ENCODE data around the gene GPR32.

GPR32 gene

DNA sequence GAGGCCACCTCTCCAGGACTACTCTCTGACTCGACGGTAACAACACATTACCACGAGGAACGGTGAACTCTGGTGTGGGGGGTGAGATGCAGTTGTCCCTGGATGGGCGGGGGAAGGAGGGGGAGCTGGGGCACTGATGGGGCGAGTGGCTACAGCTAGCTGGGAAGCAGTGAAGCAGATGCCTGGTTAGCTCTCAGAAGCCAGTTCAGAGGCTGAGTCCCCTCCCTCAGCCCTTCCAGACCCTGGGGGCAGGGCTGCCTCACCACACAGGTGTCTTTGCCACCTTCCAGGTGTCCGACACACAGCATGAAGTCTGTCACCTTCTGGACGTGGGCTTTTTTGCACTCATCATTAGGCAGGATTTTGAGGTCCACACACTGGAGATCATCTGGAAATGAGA lies 49.4 kb downstream of the GPR32 start:
- Histone ChIP-seq H3K4me1 (ENCODE audit: control insufficient read depth, insufficient read depth, low read length, unreplicated experiment) (no peaks in the 10 kb centered on the region), H3K27ac (ENCODE audit: low read depth, low read length) (no peak overlapping the region), H2AFZ (ENCODE audit: low read length, unreplicated experiment) (no peak overlapping the region), H3K4me3 (ENCODE audit: low read depth, low read length) (no peak overlapping the region), H3K79me2 (ENCODE audit: control insufficient read depth, insufficient read depth, low read length, unreplicated experiment) (no peaks in the 10 kb centered on the region), H3K36me3 (ENCODE audit: insufficient read depth, low read length) (no peaks in the 10 kb centered on the region), H3K27me3 (ENCODE audit: insufficient read depth, low read length) (peaks cover 68% of the 10 kb centered on the region)

DNA sequence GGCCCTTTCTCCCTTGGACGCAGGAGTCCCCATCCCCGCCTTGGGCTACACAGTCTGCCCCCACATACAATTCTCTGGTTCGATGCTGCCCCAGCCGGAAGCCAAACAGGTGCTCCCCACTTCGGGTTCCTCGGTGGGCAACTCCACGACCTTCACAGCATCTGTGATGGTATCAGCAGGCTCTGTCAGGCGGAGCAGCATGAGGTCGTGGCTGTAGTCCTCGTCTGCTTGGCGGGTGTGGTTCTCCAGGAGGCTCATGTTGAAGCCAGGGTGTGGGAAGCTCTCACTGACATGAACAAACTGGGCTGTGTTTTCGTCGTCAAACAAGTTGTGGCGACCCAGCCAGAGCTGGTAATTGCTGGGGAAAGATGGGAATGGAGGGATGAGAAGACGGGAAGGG lies 49.8 kb downstream of the GPR32 start:
- peaks cover 63% of the 10 kb centered on the region for H3K27me3 ChIP-seq (ENCODE audit: insufficient read depth, low read length)
- H3K4me1 ChIP-seq (ENCODE audit: control insufficient read depth, insufficient read depth, low read length, unreplicated experiment) = no peaks in the 10 kb centered on the region
- no peaks in the 10 kb centered on the region for H3K79me2 ChIP-seq (ENCODE audit: control insufficient read depth, insufficient read depth, low read length, unreplicated experiment)
- H3K4me3 ChIP-seq (ENCODE audit: low read depth, low read length) = peak overlapping the region; percentile 16; the same call in 1 of the 2 replicates
- H3K27ac ChIP-seq (ENCODE audit: low read depth, low read length) = no peak overlapping the region
- no peaks in the 10 kb centered on the region for H3K36me3 ChIP-seq (ENCODE audit: insufficient read depth, low read length)
- no peak overlapping the region for H2AFZ ChIP-seq (ENCODE audit: low read length, unreplicated experiment)

DNA sequence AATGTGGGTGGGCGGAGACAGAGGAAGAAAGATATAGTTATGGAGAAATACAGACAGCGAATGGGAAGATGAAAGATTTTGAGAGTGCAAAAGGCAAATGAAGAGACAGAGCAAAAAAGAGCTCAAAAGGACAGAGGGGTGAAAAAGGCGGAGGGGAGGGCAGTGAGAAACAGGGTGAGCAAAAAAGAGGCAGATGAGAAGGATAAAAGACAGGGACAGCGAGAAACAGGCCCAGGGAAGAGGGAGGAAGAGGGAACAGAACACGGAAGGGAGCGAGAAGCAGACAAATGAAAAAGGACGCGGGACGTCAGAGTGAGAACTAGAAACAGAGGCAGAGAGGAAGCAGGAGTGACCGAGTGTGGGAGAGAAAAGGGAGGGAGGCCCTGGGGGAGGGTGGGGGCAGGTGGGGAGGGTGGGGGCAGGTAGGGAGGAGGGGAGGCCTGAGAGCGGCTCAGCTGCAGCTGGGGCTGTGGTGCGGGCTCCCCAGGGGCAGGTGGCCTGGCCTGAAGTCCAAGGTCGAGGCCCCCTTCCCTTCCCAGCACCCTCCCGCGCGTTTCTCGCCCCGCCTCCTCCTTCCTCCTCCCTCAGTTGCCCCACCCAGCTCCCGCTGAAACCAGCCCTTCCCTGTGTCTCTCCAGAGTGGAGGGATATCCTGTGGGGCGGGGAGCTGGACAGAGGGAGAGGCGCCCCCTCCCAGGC lies 50.4 kb downstream of the GPR32 start:
- peak overlapping the region; percentile 16; the same call in 1 of the 2 replicates for H3K4me3 ChIP-seq (ENCODE audit: low read depth, low read length)
- H3K36me3 ChIP-seq (ENCODE audit: insufficient read depth, low read length) = no peaks in the 10 kb centered on the region
- no peak overlapping the region for H2AFZ ChIP-seq (ENCODE audit: low read length, unreplicated experiment)
- peaks cover 63% of the 10 kb centered on the region for H3K27me3 ChIP-seq (ENCODE audit: insufficient read depth, low read length)
- H3K27ac ChIP-seq (ENCODE audit: low read depth, low read length) = no peak overlapping the region
- no peaks in the 10 kb centered on the region for H3K79me2 ChIP-seq (ENCODE audit: control insufficient read depth, insufficient read depth, low read length, unreplicated experiment)
- H3K4me1 ChIP-seq (ENCODE audit: control insufficient read depth, insufficient read depth, low read length, unreplicated experiment) = no peaks in the 10 kb centered on the region

DNA sequence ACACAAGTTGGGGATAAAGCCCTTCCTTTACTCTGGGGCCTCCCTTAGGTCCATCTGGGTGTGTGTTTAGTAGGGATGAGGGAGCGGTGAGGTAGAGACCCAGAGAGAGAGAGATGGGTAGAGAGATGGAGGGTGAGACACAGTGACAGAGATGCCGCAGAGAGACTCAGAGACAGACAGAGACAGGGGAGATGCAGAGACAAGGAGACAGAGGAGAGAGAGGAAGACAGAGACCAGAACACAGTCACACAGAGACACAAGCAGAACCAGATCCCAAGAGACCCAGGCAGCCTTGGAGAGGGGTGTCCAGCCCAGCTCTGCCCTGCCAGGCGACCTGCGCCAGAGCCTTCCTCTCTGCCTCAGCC lies 51.0 kb downstream of the GPR32 start:
- Histone ChIP-seq H3K36me3 (ENCODE audit: insufficient read depth, low read length) (no peaks in the 10 kb centered on the region), H3K4me1 (ENCODE audit: control insufficient read depth, insufficient read depth, low read length, unreplicated experiment) (no peaks in the 10 kb centered on the region), H3K79me2 (ENCODE audit: control insufficient read depth, insufficient read depth, low read length, unreplicated experiment) (no peaks in the 10 kb centered on the region), H3K27me3 (ENCODE audit: insufficient read depth, low read length) (peaks cover 63% of the 10 kb centered on the region), H2AFZ (ENCODE audit: low read length, unreplicated experiment) (no peak overlapping the region), H3K27ac (ENCODE audit: low read depth, low read length) (no peak overlapping the region), H3K4me3 (ENCODE audit: low read depth, low read length) (no peak overlapping the region)
